ENCODE results near the gene C11orf21. TPM values are rescaled to one million over a fixed set of nuclear protein-coding genes. Genes with fewer than 3 reads are reported as not detected.

The C11orf21 gene
- total and polyA plus RNA-seq, 10 of the 15 experiments (the other 5 are each of a cell fraction or from before 2014, with no cell fraction given), result 0.04 to 0.26 (median 0.11) TPM; not detected in 7

DNA sequence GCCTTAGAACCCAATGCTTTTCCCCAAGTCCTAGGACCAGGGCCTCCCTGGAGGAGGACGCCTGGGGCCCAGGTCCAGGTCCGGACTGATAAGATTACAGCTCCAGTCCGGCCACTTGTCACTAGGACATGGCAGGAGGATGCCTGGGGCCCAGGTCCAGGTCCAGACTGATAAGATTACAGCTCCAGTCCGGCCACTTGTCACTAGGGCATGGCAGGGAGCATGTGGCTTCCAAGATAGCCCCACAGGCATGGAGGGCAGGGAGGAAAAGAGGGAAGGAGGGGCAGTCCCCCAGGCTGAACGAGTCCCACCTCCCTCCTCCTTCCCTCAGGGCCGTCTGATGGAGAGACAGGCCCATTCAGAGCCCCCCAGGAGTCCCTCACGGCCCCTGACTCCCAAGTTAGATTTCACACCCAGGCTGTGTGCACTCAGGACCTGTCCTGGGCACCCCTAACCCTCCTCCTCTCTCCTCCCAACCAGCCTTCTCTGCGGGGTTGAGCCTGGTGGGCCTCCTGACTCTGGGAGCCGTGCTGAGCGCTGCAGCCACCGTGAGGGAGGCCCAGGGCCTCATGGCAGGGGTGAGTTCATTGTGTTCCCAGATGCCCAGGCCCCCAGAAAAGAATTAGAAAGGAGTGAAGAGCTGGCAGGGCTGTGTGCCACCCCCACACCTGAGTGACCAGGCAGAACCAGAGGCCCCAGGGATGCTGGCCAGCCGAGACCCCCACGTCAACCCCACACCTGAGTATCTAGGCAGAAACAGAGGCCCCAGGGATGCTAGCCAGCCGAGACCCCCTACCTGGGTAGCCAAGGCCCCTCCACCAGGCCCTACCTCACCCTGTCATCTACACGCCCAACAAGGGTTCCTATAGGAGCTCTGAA, 2.1 kb upstream of the C11orf21 start:
- in situ Hi-C loops (cut with MboI), result no loop called here

More for the DNA sequence above, 2.1 kb upstream of the C11orf21 start:
- ATAC-seq (no peak), DNase-seq (ENCODE audit: low read depth, low spot score) (no peak), FAIRE-seq (no peak)
- Histone ChIP-seq H4K20me1 (ENCODE audit: control insufficient read depth, insufficient read depth) (no peaks in the 10 kb centered on the region), H3K27me3 (replicated peaks in 1 of 2; ENCODE audit: control insufficient read depth in 2 of 2, insufficient read depth in 2 of 2, low read length in 1 of 2) (no peaks in the 10 kb centered on the region; a peak in 1 of 4 replicates), H3K9me3 (replicated peaks; ENCODE audit: control insufficient read depth, insufficient read depth, low read length) (no peaks in the 10 kb centered on the region), H3K9ac (ENCODE audit: control insufficient read depth, insufficient read depth, low read length) (no peak overlapping the region), H3K27ac (ENCODE audit: control insufficient read depth, insufficient read depth) (no peak overlapping the region), H3K4me3 (no peak overlapping the region), H2AFZ (ENCODE audit: control insufficient read depth, low read depth, low read length) (no peak overlapping the region), H3K36me3 (ENCODE audit: control insufficient read depth in 2 of 2, insufficient read depth in 2 of 2, low read length in 1 of 2) (no peaks in the 10 kb centered on the region), H3K4me2 (ENCODE audit: control insufficient read depth, insufficient read depth) (no peak overlapping the region), H3K4me1 (ENCODE audit: control insufficient read depth, insufficient read depth, low read length) (no peaks in the 10 kb centered on the region), H3K79me2 (ENCODE audit: control insufficient read depth, insufficient read depth, low read length) (no peaks in the 10 kb centered on the region)
- TF ChIP-seq POLR2AphosphoS2 (IDR thresholded peaks at IDR 0.05; ENCODE audit: low read depth, low read length) (no peak), MYB (IDR thresholded peaks at IDR 0.05; ENCODE audit: borderline replicate concordance, low read depth, low read length) (no peak), ZZZ3 (IDR thresholded peaks at IDR 0.05; ENCODE audit: control insufficient read depth, insufficient read length, low read depth) (no peak), SREBF1 (IDR thresholded peaks at IDR 0.05; ENCODE audit: low read length) (no peak), NRF1 (conservative IDR thresholded peaks at IDR 0.05; ENCODE audit: low read depth, low read length) (no peak), RAD51 (IDR thresholded peaks at IDR 0.05) (no peak), ETV6 (conservative IDR thresholded peaks at IDR 0.05 in 1 of 2, IDR thresholded peaks at IDR 0.05 in 1 of 2; ENCODE audit: borderline replicate concordance in 1 of 2, low read depth in 1 of 2) (no peak), BHLHE40 (IDR thresholded peaks at IDR 0.05; ENCODE audit: borderline replicate concordance in 1 of 2, low read depth in 2 of 2, low read length in 1 of 2) (no peak), RAD21 (IDR thresholded peaks at IDR 0.05; ENCODE audit: insufficient read depth, low read depth, low read length) (no peak), FOXK2 (IDR thresholded peaks at IDR 0.05) (no peak), POLR2AphosphoS5 (IDR thresholded peaks at IDR 0.05; ENCODE audit: low read length) (no peak)
- TF ChIP-seq, protein P1, sequence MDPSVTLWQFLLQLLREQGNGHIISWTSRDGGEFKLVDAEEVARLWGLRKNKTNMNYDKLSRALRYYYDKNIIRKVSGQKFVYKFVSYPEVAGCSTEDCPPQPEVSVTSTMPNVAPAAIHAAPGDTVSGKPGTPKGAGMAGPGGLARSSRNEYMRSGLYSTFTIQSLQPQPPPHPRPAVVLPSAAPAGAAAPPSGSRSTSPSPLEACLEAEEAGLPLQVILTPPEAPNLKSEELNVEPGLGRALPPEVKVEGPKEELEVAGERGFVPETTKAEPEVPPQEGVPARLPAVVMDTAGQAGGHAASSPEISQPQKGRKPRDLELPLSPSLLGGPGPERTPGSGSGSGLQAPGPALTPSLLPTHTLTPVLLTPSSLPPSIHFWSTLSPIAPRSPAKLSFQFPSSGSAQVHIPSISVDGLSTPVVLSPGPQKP (IDR thresholded peaks at IDR 0.05; ENCODE audit: low read depth, low read length), result no peak
- intact Hi-C loops (cut with micrococcal nuclease; ENCODE audit: unreplicated experiment), result loop anchor here (2.0 kb wide), 1 partner anchor 227 kb away; no protein-coding TSS in a partner anchor
- ChIA-PET SMC1A (ENCODE audit: uncharacterized antibody, unreplicated experiment) (interaction anchor here (1.2 to 3.9 kb wide), 3 partner anchors 19 to 116 kb away, joined by 5 to 60 read pairs (median 16); partner anchors contain the start of gene TSSC4), POLR2A (no interaction called here), RAD21 (ENCODE audit: unreplicated experiment) (interaction anchor here (1.1 to 7.3 kb wide), 7 partner anchors 77 to 584 kb away, joined by 3 to 187 read pairs (median 6); partner anchors contain the start of gene TSSC4), CTCF (interaction anchor here (0.6 to 11.0 kb wide), 9 partner anchors 55 to 229 kb away, joined by 3 to 271 read pairs (median 8); partner anchors contain the start of gene TSSC4)
- WGBS (ENCODE audit: insufficient coverage, insufficient replicate concordance, low lambda C conversion rate, missing lambda C conversion rate), result 9% methylated on average over 15 of the region's 15 CpGs
- BruUV-seq (replicated peaks), result no TSS peak
